HEK293T (cell line): ENCODE results near the gene CDH4.

Experiments
- ARNT ChIP-seq: fragments of 450-650 bp; IDR thresholded peaks from 2 replicates; pipeline ENCODE4 v1.6.1; 2017; ENCODE audit warnings: mild to moderate bottlenecking
- BHLHE40 ChIP-seq: fragments of 450-650 bp; IDR thresholded peaks from 2 replicates; pipeline ENCODE4 v1.6.1; 2016; ENCODE audit warnings: mild to moderate bottlenecking, moderate library complexity, borderline replicate concordance
- ELF4 ChIP-seq: fragments of 450-650 bp; IDR thresholded peaks from 2 replicates; pipeline ENCODE4 v1.6.1; 2017; ENCODE audit warnings: antibody characterized with exemption
- FOXA1 ChIP-seq: fragments of 450-650 bp; IDR thresholded peaks from 2 replicates; pipeline ENCODE4 v1.6.1; 2016; ENCODE audit warnings: mild to moderate bottlenecking
- FOXK2 ChIP-seq: fragments of 450-650 bp; IDR thresholded peaks from 2 replicates; pipeline ENCODE4 v1.6.1; 2016; ENCODE audit warnings: mild to moderate bottlenecking
- L3MBTL2 ChIP-seq: fragments of 450-650 bp; conservative IDR thresholded peaks from 2 replicates; pipeline ENCODE4 v1.6.1; 2016; ENCODE audit warnings: mild to moderate bottlenecking
- PKNOX1 ChIP-seq: fragments of 450-650 bp; IDR thresholded peaks from 2 replicates; pipeline ENCODE4 v1.6.1; 2016
- SP1 ChIP-seq: fragments of 450-650 bp; IDR thresholded peaks from 2 replicates; pipeline ENCODE4 v1.6.1; 2017
- SUZ12 ChIP-seq: fragments of 450-650 bp; IDR thresholded peaks from 2 replicates; pipeline ENCODE4 v1.6.1; 2016; ENCODE audit warnings: mild to moderate bottlenecking
- TARDBP ChIP-seq: fragments of 450-650 bp; IDR thresholded peaks from 2 replicates; pipeline ENCODE4 v1.6.1; 2016
- ZNF384 ChIP-seq: fragments of 450-650 bp; IDR thresholded peaks from 2 replicates; pipeline ENCODE4 v1.6.1; 2016

- TF ChIP-seq BHLHE40 (no peak), SP1 (no peak), PKNOX1 (no peak), L3MBTL2 (no peak), SUZ12 (no peak), FOXK2 (no peak), ELF4 (no peak), TARDBP (no peak), ARNT (no peak), FOXA1 (no peak), ZNF384 (no peak)
Observed at GRCh38 chr20:61865353-61865752, 613.3 kb downstream of the CDH4 start.
